H9 (cell line): ENCODE data around the gene CDKAL1. TPM values are rescaled to one million over a fixed set of nuclear protein-coding genes. Genes with fewer than 3 reads are reported as not detected.

ENCODE experiments used
- DNase-seq: peaks from one replicate; pipeline ENCODE4 v3.0.0-alpha.2; 2017
- H2AFZ ChIP-seq: one replicate; pipeline ENCODE4 v1.6.1; 2013; ENCODE audit warnings: mild to moderate bottlenecking, low read length, control low read depth, moderate library complexity
- H2AK5ac ChIP-seq: 2 replicates; pipeline ENCODE4 v1.6.1; 2013; ENCODE audit warnings: low read length, control low read depth, mixed read lengths; ENCODE audit not compliant: insufficient read length
- H2BK120ac ChIP-seq: one replicate; pipeline ENCODE4 v1.6.1; 2013; ENCODE audit warnings: low read depth, mild to moderate bottlenecking, low read length, control low read depth, inconsistent platforms; ENCODE audit not compliant: poor library complexity, severe bottlenecking
- H2BK12ac ChIP-seq: 2 replicates; pipeline ENCODE4 v1.6.1; 2013; ENCODE audit warnings: low read length, control low read depth, mixed read lengths, low read depth; ENCODE audit not compliant: insufficient read length
- H2BK15ac ChIP-seq: 2 replicates; pipeline ENCODE4 v1.6.1; 2013; ENCODE audit warnings: low read depth, low read length, control low read depth
- H2BK20ac ChIP-seq: one replicate; pipeline ENCODE4 v1.6.1; 2013; ENCODE audit warnings: low read depth, mild to moderate bottlenecking, low read length, control low read depth, inconsistent platforms; ENCODE audit not compliant: poor library complexity, severe bottlenecking
- H2BK5ac ChIP-seq: 2 replicates; pipeline ENCODE4 v1.6.1; 2013; ENCODE audit warnings: low read length, control low read depth, mixed read lengths; ENCODE audit not compliant: insufficient read length
- H3K14ac ChIP-seq: 2 replicates; pipeline ENCODE4 v1.6.1; 2013; ENCODE audit warnings: low read length, control low read depth; ENCODE audit not compliant: insufficient read depth
- H3K18ac ChIP-seq: 2 replicates; pipeline ENCODE4 v1.6.1; 2013; ENCODE audit warnings: low read depth, mild to moderate bottlenecking, mixed read lengths, low read length, control low read depth; ENCODE audit not compliant: insufficient read length
- H3K23ac ChIP-seq: 2 replicates; pipeline ENCODE4 v1.6.1; 2013; ENCODE audit warnings: low read length, control low read depth, mixed read lengths, low read depth; ENCODE audit not compliant: insufficient read length
- H3K23me2 ChIP-seq: 2 replicates; pipeline ENCODE4 v1.6.1; 2013; ENCODE audit warnings: low read depth, mild to moderate bottlenecking, mixed read lengths, low read length, control low read depth; ENCODE audit not compliant: insufficient read length, poor library complexity, severe bottlenecking
- H3K27ac ChIP-seq: 2 replicates; pipeline ENCODE4 v1.5.1; 2013; ENCODE audit warnings: low read length, control low read depth, mixed read lengths, low read depth; ENCODE audit not compliant: insufficient read length
- H3K27me3 ChIP-seq: 2 replicates; pipeline ENCODE4 v1.6.1; 2013; ENCODE audit warnings: low read length, control low read depth, inconsistent platforms; ENCODE audit not compliant: insufficient read depth
- H3K4ac ChIP-seq: 2 replicates; pipeline ENCODE4 v1.6.1; 2013; ENCODE audit warnings: low read depth, mild to moderate bottlenecking, control low read depth, inconsistent platforms, low read length, moderate library complexity
- H3K4me1 ChIP-seq: 2 replicates; pipeline ENCODE4 v1.6.1; 2013; ENCODE audit warnings: low read length, control low read depth, inconsistent platforms; ENCODE audit not compliant: insufficient read depth
- H3K4me2 ChIP-seq: 2 replicates; pipeline ENCODE4 v1.6.1; 2013; ENCODE audit warnings: low read length, control low read depth, mixed read lengths; ENCODE audit not compliant: insufficient read length, insufficient read depth
- H3K56ac ChIP-seq: 2 replicates; pipeline ENCODE4 v1.6.1; 2013; ENCODE audit warnings: low read depth, mild to moderate bottlenecking, mixed read lengths, low read length, control low read depth; ENCODE audit not compliant: insufficient read length
- H3K79me1 ChIP-seq: 2 replicates; pipeline ENCODE4 v1.6.1; 2013; ENCODE audit warnings: low read depth, mild to moderate bottlenecking, moderate library complexity, low read length, control low read depth, inconsistent platforms; ENCODE audit not compliant: insufficient read depth, poor library complexity, severe bottlenecking
- H3K79me2 ChIP-seq: 2 replicates; pipeline ENCODE4 v1.6.1; 2013; ENCODE audit warnings: low read length, control low read depth, inconsistent platforms; ENCODE audit not compliant: insufficient read depth
- H3K9ac ChIP-seq: 2 replicates; pipeline ENCODE4 v1.6.1; 2013; ENCODE audit warnings: low read length, control low read depth, mixed read lengths; ENCODE audit not compliant: insufficient read length; ENCODE audit errors: extremely low read depth
- H3K9me3 ChIP-seq: one replicate; pipeline ENCODE4 v1.6.1; 2013; ENCODE audit warnings: low read depth, low read length, inconsistent platforms; ENCODE audit not compliant: control insufficient read depth
- H3T11ph ChIP-seq: one replicate; pipeline ENCODE4 v1.6.1; 2013; ENCODE audit warnings: mild to moderate bottlenecking, low read length, control low read depth, inconsistent platforms
- H4K20me1 ChIP-seq: one replicate; pipeline ENCODE4 v1.6.1; 2013; ENCODE audit not compliant: control insufficient read depth, insufficient read length, insufficient read depth
- H4K5ac ChIP-seq: 2 replicates; pipeline ENCODE4 v1.6.1; 2013; ENCODE audit warnings: low read depth, mild to moderate bottlenecking, mixed read lengths, low read length, control low read depth; ENCODE audit not compliant: insufficient read length
- H4K8ac ChIP-seq: replicated peaks from 2 replicates; pipeline ENCODE4 v1.6.1; 2013; ENCODE audit warnings: low read length, control low read depth, mixed read lengths, low read depth; ENCODE audit not compliant: insufficient read length
- H4K91ac ChIP-seq: 2 replicates; pipeline ENCODE4 v1.6.1; 2013; ENCODE audit warnings: low read depth, mild to moderate bottlenecking, moderate library complexity, mixed read lengths, low read length, control low read depth; ENCODE audit not compliant: insufficient read length
- H3K27ac Mint-ChIP-seq, 3 experiments: 2 replicates in 2 of 3; 3 replicates in 1 of 3; pipeline ENCODE4 v1.8.0; 2020 to 2021; ENCODE audit warnings: mixed read lengths in 3 of 3, mild to moderate bottlenecking in 1 of 3, moderate library complexity in 1 of 3
- H3K27me3 Mint-ChIP-seq: 2 replicates; pipeline ENCODE4 v1.8.0; 2021; ENCODE audit warnings: low read depth, mild to moderate bottlenecking, moderate library complexity, mixed read lengths
- H3K36me3 Mint-ChIP-seq, 3 experiments: 2 replicates in 2 of 3; 3 replicates in 1 of 3; pipeline ENCODE4 v1.8.0; 2020 to 2021; ENCODE audit warnings: low read depth in 3 of 3, mixed read lengths in 3 of 3; ENCODE audit not compliant: insufficient read depth in 1 of 3
- H3K4me1 Mint-ChIP-seq, 2 experiments: 2 replicates each; pipeline ENCODE4 v1.8.0; 2020; ENCODE audit warnings: mixed read lengths in 2 of 2
- H3K4me3 Mint-ChIP-seq, 2 experiments: 2 replicates in 1 of 2; 3 replicates in 1 of 2; pipeline ENCODE4 v1.8.0; 2020 to 2021; ENCODE audit warnings: mild to moderate bottlenecking in 2 of 2, mixed read lengths in 2 of 2, moderate library complexity in 1 of 2
- H3K9me3 Mint-ChIP-seq, 2 experiments: 2 replicates in 1 of 2; 3 replicates in 1 of 2; pipeline ENCODE4 v1.8.0; 2020; ENCODE audit warnings: mild to moderate bottlenecking in 2 of 2, mixed read lengths in 2 of 2, moderate library complexity in 1 of 2
- total RNA-seq: library from RNA; stranded (reverse); gene quantifications from 2 replicates; pipeline ENCODE4 v1.2.1, GENCODE V29; 2021
- TF ChIP-seq, protein P1 (sequence below): fragments of 200-600 bp; sonication (generic); conservative IDR thresholded peaks from 3 replicates; pipeline ENCODE4 v1.8.0; 2021; ENCODE audit warnings: antibody characterized with exemption, mild to moderate bottlenecking

CDKAL1 gene
- total RNA-seq, 1 experiment from 2014 or later: 23.0 TPM

GRCh38 chr6:21128601-21129000, 594.3 kb downstream of the CDKAL1 start:
- no peak overlapping the region for H2BK120ac ChIP-seq
- no peak overlapping the region for H3K4me2 ChIP-seq
- no peak overlapping the region for H3K56ac ChIP-seq
- Mint-ChIP-seq H3K36me3 (no peaks in the 10 kb centered on the region; a peak in 1 of 7 replicates), H3K9me3 (no peaks in the 10 kb centered on the region; a peak in 1 of 5 replicates), H3K4me3 (no peak overlapping the region), H3K27me3 (no peaks in the 10 kb centered on the region), H3K27ac (no peak overlapping the region), H3K4me1 (peaks cover 23 to 32% of the 10 kb centered on the region in 2 experiments)
- no peaks in the 10 kb centered on the region for H3K79me1 ChIP-seq
- no peaks in the 10 kb centered on the region for H4K20me1 ChIP-seq
- TF ChIP-seq, protein P1, sequence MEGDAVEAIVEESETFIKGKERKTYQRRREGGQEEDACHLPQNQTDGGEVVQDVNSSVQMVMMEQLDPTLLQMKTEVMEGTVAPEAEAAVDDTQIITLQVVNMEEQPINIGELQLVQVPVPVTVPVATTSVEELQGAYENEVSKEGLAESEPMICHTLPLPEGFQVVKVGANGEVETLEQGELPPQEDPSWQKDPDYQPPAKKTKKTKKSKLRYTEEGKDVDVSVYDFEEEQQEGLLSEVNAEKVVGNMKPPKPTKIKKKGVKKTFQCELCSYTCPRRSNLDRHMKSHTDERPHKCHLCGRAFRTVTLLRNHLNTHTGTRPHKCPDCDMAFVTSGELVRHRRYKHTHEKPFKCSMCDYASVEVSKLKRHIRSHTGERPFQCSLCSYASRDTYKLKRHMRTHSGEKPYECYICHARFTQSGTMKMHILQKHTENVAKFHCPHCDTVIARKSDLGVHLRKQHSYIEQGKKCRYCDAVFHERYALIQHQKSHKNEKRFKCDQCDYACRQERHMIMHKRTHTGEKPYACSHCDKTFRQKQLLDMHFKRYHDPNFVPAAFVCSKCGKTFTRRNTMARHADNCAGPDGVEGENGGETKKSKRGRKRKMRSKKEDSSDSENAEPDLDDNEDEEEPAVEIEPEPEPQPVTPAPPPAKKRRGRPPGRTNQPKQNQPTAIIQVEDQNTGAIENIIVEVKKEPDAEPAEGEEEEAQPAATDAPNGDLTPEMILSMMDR: no peak
- H2AK5ac ChIP-seq: no peak overlapping the region
- no peak overlapping the region for H3K18ac ChIP-seq
- H2AFZ ChIP-seq: no peak overlapping the region
- no peak overlapping the region for H2BK20ac ChIP-seq
- H3K4me1 ChIP-seq: peaks cover 3% of the 10 kb centered on the region; the same call in 1 of the 2 replicates
- H2BK15ac ChIP-seq: no peak overlapping the region
- H3T11ph ChIP-seq: no peak overlapping the region
- no peaks in the 10 kb centered on the region for H3K9me3 ChIP-seq
- no peak overlapping the region for H3K4ac ChIP-seq
- H4K5ac ChIP-seq: no peak overlapping the region
- H3K9ac ChIP-seq: no peak overlapping the region
- no peak overlapping the region for H3K23ac ChIP-seq
- no peaks in the 10 kb centered on the region for H3K27me3 ChIP-seq
- no peak overlapping the region for H3K14ac ChIP-seq
- H3K23me2 ChIP-seq: no peaks in the 10 kb centered on the region
- no peak for DNase-seq
- no peaks in the 10 kb centered on the region for H3K79me2 ChIP-seq
- no peak overlapping the region for H2BK12ac ChIP-seq
- no peak overlapping the region for H4K91ac ChIP-seq
- H3K27ac ChIP-seq: no peak overlapping the region
- H2BK5ac ChIP-seq: no peak overlapping the region
- no peak overlapping the region for H4K8ac ChIP-seq
